AG10803 (cell line): ENCODE measurements around the gene DHH.
"Not testable (repeated sequence)": the region's sequence is repeated elsewhere in the genome, so short reads cannot be mapped to it uniquely, and the experiment has no call there.

Experiments
- DNase-seq: peaks from one replicate; pipeline ENCODE4 v3.0.0; 2010; ENCODE audit warnings: low read depth
- H3K4me3 ChIP-seq: 2 replicates; pipeline ENCODE4 v1.5.1; 2011; ENCODE audit warnings: mild to moderate bottlenecking, low read length, control low read depth
- CTCF ChIP-seq: conservative IDR thresholded peaks from 2 replicates; pipeline ENCODE4 v1.5.1; 2011; ENCODE audit warnings: mild to moderate bottlenecking, low read length, control low read depth, inconsistent platforms

The DHH gene

GRCh38 chr12:49094160-49094974, at the start of gene DHH:
TSS of gene DHH (minus strand) at chr12:49094801. CDS start at chr12:49094512, 289 bp downstream.
- H3K4me3 ChIP-seq: no peak within 1 kb of the TSS; the same call in 1 of the 2 replicates
- DNase-seq: no peak

GRCh38 chr12:49144384-49144783, 49.8 kb upstream of the DHH start:
- no peak for DNase-seq
- TF ChIP-seq CTCF: no peak
- H3K4me3 ChIP-seq: no peak overlapping the region

More at GRCh38 chr12:49094160-49094974, at the start of gene DHH:
- TF ChIP-seq CTCF: no peak

- no peak overlapping the region for H3K4me3 ChIP-seq
- DNase-seq: no peak
- no peak for TF ChIP-seq CTCF
Measured at GRCh38 chr12:49138999-49139398, 44.4 kb upstream of the DHH start.

GRCh38 chr12:49138587-49138986, 44.0 kb upstream of the DHH start:
- no peak overlapping the region for H3K4me3 ChIP-seq
- DNase-seq: no peak
- TF ChIP-seq CTCF: no peak

- peak; percentile 70 for DNase-seq
- no peak overlapping the region for H3K4me3 ChIP-seq
- no peak for TF ChIP-seq CTCF
Measured at GRCh38 chr12:49137476-49137875, 42.9 kb upstream of the DHH start.

- DNase-seq, H3K4me3 ChIP-seq: not testable (repeated sequence)
Measured at GRCh38 chr12:49136997-49137396, 42.4 kb upstream of the DHH start.

GRCh38 chr12:49133590-49133989, 39.0 kb upstream of the DHH start:
- no peak for DNase-seq
- TF ChIP-seq CTCF: no peak
- no peak overlapping the region for H3K4me3 ChIP-seq

GRCh38 chr12:49133014-49133413, 38.4 kb upstream of the DHH start:
- DNase-seq: no peak
- H3K4me3 ChIP-seq: peak overlapping the region; percentile 35
- TF ChIP-seq CTCF: no peak
